Epithelial cell of esophagus (primary cell): ENCODE measurements around the gene EMP2.
"Not testable (repeated sequence)": the region's sequence is repeated elsewhere in the genome, so short reads cannot be mapped to it uniquely, and the experiment has no call there.

ENCODE experiments used
- DNase-seq: peaks from one replicate; pipeline ENCODE4 v3.0.0; 2010; ENCODE audit warnings: low read depth
- H3K4me3 ChIP-seq: 2 replicates; pipeline ENCODE4 v1.5.1; 2011; ENCODE audit warnings: mild to moderate bottlenecking, low read length, control low read depth
- CTCF ChIP-seq: IDR thresholded peaks from 2 replicates; pipeline ENCODE4 v1.5.1; 2011; ENCODE audit warnings: low read depth, mild to moderate bottlenecking, low read length, control low read depth, inconsistent platforms; ENCODE audit not compliant: insufficient read depth; ENCODE audit errors: missing control alignments

Gene EMP2

DNA sequence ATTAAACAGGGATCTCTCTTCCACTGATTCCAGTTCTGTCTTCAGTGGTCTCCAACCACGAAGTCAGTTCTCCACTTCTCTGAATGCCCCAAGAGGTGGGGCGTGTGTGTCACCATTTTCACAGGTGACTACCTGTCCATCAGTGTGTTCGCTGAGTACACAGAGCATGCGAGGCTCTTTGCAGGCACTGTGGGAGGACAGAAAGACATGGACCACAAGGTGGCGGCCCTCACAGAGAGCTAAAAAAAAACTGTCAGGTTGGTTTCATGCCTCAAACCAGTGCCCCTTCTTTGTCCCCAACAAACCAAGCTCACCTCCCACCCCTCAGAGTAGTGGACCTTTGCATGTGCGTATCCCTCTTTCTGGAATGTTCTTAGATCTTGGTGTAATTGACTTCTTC is 13.8 kb downstream of the EMP2 start:
- TF ChIP-seq CTCF: no peak
- no peak overlapping the region for H3K4me3 ChIP-seq
- DNase-seq: no peak

- TF ChIP-seq CTCF: no peak
- no peak for DNase-seq
- no peak overlapping the region for H3K4me3 ChIP-seq
Observed at GRCh38 chr16:10565167-10565566, 15.2 kb downstream of the EMP2 start.

- TF ChIP-seq CTCF: no peak
- DNase-seq: no peak
- no peak overlapping the region for H3K4me3 ChIP-seq
Observed at GRCh38 chr16:10564591-10564990, 15.8 kb downstream of the EMP2 start.

DNA sequence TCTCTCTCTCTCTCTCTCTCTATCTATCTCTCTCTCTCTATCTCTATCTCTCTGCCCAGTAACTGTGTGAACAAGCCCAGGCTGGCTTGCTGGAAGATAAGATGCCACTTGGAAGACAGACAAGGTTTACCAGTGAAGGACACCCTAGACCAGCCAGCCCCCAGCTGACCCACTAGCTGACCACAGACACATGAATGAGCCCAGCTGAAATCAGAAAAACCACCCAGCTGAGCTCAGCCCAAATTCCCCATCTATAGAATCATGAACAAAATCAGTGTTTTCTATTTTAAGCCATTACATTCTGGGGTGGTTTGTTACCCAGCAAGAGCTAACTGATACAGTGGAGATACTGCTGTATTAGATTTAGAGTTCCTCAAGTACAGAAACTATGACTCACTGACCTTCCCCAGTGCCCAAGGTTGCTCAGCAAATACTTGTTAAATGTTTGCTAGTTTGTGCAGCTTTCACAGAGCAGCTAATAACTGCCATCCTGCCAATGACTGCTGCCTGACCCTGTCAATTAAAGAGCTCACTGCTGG is 18.0 kb downstream of the EMP2 start:
- H3K4me3 ChIP-seq: no peak overlapping the region

DNA sequence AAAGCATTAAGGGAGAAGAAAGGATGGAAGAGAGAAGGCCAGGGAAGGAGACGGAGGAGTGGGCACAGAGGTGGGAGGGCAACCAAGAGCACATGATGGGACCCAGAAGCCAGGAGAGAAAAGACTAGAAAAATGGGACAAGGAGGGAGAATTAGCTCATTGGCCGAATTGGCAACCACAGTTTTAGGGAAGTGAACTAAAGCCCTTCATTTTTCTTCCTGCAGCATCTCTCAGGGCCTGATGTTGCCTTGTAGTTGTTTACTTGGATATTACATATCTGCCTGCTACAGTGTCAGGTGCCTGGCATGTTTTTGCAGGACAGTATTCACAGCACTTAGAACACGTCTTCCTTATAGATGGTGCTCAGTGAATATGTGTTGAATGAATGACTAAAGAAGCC is 19.0 kb downstream of the EMP2 start:
- DNase-seq: no peak
- H3K4me3 ChIP-seq: no peak overlapping the region
- no peak for TF ChIP-seq CTCF

More for the DNA sequence above, 18.0 kb downstream of the EMP2 start:
- no peak for DNase-seq
- TF ChIP-seq CTCF: no peak

GRCh38 chr16:10561001-10561400 is 19.4 kb downstream of the EMP2 start:
- DNase-seq: no peak
- TF ChIP-seq CTCF: no peak
- no peak overlapping the region for H3K4me3 ChIP-seq

DNA sequence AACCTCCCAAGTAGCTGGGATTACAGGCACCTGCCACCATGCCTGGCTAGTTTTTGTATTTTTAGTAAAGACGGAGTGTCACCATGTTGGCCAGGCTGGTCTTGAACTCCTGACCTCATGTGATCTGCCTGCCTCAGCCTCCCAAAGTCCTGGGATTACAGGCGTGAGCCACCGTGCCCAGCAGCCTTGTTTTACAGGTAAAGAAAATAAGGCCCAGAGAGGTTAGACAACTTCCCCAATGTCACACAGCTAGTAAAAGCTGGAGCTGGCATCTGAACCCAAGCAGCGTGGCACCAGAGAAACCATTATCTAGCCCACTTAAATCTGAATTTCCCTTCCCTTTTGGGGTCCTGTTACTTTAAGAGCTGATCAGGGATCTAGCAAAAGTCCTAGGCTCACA is 20.6 kb downstream of the EMP2 start:
- DNase-seq, H3K4me3 ChIP-seq: not testable (repeated sequence)
